C4-2B (cell line): Measurements from ENCODE around the gene SERINC5.
A peak's percentile ranks its signal among the peaks of the same experiment; 100 is the strongest.
"Not testable (repeated sequence)": the region's sequence is repeated elsewhere in the genome, so short reads cannot be mapped to it uniquely, and the experiment has no call there.

ENCODE experiments used
- CTCF ChIP-seq: fragments of 450-650 bp; conservative IDR thresholded peaks from 2 replicates; pipeline ENCODE4 v1.5.1; 2017; ENCODE audit warnings: mild to moderate bottlenecking
- ZFX ChIP-seq: fragments of 450-650 bp; IDR thresholded peaks from 2 replicates; pipeline ENCODE4 v1.6.1; 2017

GRCh38 chr5:80091792-80092192 lies 164.1 kb downstream of the SERINC5 start:
- peak; percentile 78 for TF ChIP-seq CTCF
- not testable (repeated sequence) for TF ChIP-seq ZFX
